Inferior parietal cortex (tissue), 1 donor: ENCODE results near the gene FBXW7.

Experiments used
- DNase-seq: peaks from one replicate; pipeline ENCODE4 v3.0.0-alpha.2; 2016; ENCODE audit errors: extremely low spot score

The FBXW7 gene

DNA sequence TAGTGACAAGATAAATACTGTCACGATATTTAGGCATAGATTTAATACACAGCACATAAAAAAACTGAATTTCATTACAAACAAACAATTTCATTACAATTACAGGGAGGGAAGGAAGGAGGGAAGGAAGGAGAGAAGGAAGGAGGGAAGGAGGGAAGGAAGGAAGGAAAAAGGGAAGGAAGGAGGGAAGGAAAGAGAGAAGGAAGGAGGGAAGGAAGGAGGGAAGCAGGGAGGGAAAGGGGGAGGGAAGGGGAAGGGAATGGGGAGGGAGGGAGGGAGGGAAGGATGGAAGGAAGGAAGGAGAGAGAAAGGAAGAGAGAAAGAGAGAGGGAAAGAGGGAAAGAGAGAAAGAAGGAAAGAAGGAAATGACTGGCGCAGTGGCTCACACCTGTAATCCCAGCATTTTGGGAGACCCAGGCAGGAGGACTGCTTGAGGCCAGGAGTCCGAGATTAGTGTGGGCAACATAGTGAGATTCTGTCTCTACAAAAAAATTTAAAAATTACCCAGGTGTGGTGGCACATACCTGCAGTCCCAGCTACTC, 64.6 kb downstream of the FBXW7 start:
- no peak for DNase-seq

DNA sequence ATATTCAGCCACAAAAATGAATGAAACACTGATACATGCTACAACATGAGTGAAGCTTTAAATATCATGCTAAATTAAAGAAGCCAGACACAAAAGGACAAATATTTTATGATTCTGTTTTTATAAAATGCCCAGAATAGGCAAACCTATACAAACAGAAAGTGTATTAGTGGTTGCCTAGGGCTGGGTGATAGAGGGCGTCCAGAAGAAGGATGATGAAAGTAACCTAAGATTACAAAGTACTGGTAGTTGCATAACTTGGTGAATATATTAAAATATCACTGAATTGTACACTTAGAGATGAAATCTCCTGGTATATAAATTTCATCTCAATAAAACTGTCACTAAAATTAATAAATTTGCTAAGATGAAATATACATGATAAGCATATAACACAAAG, 67.5 kb downstream of the FBXW7 start:
- no peak for DNase-seq

DNA sequence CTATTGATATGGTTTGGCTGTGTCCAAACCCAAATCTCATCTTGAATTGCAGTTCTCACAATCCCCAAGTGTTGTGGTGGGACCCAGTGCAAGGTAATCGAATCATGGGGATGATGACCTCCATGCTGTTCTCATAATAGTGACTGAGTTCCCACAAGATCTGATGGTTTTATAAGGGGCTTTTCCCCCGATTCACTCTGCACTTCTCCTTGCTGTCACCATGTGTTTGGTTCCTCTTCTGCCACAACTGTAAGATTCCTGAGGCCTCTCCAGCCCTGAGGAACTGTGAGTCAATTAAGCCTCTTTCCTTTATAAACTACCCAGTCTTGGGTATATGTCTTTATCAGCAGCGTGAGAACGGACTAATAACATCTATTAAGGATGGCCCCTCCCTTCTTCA, 68.8 kb downstream of the FBXW7 start:
- DNase-seq = no peak

DNA sequence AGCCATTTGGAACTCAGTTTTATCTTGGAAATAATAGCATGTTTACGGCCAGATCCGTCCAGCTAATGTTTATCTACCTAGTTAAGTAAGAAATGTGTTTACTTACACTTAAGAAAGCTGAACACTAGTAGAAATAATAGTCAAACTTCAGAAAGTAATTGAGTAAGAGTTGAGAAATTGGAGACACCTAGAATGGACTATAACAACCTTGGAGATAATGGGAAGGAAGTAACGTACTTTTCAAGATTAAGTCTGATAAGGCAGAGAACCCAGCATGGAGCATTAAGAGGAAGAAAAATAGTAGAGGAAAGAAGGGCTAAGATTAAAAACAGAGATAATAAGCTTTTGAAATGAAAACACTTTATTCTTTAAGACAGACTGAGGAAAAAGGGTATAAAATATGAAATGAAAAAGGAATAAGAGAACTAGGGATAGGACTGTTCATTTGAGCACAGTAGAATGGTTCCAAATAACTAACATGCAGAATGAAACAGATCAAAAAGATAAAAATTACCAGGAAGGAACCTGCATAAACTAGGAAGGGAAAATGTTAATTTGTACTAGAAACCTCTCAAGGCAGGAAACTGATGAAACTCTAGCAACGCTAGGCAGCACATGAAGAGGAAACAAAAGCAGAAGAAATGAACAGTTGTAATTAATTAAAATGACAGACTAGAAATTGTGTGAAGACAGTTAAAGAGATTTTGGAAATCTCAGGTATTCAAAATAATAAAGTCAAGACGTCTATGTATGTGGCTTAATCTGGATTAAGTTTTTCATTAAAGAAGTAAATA, 71.7 kb downstream of the FBXW7 start:
- DNase-seq = no peak

DNA sequence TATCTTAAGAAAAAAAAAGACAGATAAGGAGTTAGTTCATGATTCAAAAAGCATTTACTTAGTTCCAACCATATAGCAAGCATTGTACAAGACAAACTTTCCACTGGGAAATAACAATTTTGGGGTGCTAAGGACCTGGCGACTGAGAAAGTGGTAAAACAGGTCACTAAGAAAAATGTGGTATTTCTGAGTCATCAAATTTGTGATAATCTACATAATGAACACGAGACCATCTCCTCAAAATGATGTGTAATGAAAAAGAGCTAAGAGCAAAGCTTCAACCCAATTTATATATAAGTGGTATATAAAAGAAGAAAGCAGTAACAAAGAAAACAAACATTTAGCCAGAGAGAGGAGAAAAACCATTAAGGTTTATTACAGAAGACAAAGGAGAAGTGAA, 72.3 kb downstream of the FBXW7 start:
- no peak for DNase-seq

DNA sequence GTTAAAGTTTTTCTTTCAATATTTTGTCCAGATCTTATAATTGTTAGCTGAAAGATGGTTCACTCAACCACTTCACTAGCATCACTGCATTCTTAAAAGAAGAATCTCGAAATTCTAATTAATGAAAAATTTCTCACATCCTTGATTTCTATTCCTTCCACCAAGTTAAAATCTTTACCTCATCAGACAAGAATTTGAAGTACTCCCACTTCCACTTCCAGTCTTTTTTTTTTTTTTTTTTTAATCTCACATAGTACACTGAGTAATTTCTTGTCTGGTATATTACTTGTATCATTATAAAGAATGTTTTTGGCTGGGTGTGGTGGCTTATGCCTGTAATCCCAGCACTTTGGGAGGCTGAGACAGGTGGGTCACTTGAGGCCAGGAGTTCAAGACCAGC, 73.2 kb downstream of the FBXW7 start:
- no peak for DNase-seq

DNA sequence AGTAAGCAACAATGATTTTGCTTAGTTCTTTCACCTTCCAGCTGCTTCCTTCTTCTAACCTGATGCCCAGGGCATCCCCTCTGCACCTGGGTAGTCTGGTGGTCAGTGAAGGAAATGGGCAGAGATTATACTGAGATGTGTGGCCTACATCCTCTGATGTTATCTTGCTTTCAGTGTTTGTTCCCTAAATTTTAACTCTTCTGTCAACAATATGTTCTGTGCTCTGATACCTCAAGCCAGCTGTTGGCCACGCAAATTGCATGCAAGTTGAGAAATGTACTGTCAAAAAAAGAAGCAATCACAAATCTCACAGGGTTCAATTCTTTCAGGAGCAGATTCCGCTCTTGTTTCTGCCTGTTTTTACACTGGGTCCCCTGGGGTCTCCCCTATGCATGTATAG, 73.8 kb downstream of the FBXW7 start:
- no peak for DNase-seq

DNA sequence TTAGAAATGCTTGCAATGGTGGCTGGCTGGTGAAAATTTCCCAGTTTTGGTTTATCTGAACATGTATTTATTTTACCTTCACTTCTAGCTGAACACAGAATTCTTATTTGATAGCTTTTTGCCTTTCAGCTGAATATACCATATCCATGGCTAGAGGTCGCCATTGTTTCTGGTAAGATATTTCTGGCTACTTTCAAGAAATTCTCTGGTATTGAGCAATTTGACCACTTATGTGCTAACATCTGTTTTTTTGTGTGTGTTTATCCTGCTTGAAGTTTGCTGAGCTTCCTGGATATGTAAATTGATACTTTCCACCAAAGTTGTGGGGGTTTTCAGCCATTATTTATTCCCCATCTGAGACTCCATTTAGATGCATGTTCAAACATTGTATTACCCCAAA, 75.4 kb downstream of the FBXW7 start:
- DNase-seq = no peak

DNA sequence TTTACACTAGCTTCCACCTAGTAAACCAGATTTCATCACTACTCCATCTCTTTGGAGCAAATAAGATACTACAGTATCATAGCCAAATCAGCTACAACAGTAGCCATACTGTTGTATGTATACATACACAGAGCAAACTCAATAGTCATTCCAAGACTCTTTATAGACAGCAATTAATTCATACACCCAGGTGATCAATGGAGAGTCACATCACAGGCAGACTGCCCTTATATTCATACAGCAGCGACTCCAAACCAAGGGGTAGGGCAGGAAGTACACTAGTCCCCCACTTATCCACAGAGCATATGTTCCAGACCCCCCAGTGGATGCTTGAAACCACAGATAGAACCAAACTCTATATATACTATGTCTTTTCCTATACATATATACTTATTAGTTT, 76.6 kb downstream of the FBXW7 start:
- DNase-seq = no peak

DNA sequence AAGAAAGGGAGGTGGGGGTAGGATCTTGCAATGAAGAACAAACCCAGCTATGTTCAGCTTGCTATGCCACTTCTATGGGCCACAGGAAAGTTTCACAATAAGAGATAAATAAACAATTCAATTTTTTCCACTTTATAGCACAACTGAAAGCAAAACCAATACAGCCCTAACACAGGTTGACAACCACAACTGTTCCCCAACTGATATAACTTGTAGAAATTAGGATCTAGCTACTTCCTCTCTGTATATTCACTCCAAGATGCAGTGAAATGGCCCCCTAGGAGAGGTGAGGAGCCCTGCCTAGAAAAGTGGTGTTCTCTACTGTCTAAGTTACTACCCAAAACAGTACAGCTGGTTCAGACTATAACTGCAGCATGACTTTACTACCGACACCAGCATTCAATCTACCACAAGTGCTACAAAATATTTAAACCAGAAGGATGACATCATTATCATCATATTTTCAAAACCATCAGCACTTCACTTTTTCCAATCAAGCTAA, 77.0 kb downstream of the FBXW7 start:
- no peak for DNase-seq

DNA sequence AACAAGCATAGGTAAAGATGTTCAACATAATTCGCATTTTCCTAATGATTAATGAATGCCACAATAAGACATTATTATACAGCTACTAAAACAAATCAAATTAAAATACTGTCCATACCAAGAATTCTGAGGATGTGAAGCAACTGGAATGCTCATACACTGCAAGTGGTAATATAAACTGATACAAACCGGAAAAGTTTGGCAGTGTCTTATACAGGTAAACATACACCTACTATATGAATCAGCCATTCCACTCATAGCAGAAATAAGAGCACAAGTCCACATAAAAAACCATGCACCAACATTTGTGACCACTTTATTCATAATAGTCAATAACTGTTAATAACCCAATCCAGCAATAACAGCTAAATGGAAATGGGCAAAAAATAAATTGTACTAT, 79.3 kb downstream of the FBXW7 start:
- DNase-seq = no peak

DNA sequence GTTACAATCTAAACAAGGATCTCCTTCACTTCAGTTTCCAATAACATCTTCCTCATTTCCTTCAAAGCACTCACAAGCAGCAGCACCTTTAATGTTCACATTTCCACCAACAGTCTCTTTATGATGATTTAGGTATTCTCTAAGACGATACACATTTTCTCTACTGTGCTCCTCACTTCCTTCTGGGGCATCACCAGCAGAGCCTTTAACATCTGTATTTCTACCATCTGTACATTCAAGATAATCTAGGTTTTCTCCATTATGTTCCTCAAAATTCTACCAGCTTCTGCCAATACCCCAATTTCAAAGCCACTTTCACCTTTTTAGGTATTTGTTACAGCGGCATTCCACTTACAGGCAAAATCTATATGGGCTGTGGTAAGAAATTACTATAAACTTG, 80.6 kb downstream of the FBXW7 start:
- no peak for DNase-seq

DNA sequence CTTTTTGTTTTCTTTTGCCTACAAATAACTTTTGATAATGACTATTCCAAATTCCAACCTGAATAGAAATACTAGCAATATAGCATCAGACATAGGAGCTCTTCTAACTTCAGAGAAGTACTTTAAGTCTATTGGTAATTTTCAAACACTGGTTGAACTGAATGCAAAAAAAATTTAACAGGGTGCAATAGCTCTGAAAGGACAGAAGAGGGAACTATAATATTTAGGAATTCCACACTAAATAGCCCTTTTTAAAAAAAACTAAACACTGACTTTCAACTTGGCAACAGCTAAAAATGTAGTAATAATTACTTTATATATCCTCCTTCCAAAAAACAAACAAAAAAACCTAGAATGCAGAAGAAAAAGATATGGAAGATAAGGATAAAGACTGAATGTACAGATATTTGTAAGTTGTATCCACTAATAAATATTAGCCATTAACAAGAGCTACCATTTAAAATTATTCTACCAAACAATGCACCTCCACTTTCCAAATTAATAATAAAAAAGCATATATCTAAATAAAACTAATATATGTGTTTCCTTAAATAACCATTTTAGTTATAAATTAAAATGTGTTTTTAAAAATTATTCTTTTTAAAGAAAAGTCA, 81.4 kb downstream of the FBXW7 start:
- DNase-seq = peak; percentile 19

DNA sequence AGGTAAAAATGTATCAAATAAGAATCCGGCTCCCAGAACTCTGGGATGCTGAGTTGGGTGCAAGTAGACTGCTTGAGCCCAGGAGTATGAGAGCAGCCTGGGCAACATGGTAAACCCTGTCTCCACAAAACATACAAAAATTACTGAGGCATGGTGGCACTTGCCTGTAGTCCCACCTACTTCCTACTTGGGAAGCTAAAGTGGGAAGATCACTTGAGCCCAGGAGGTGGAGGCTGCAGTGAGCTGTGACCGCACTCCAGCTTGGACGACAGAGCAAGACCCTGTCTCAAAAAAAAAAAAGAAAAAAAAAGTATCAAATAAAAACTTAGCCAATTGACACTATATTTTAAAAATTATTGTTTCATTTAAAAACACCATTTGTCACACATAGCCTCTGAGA, 84.4 kb downstream of the FBXW7 start:
- no peak for DNase-seq

DNA sequence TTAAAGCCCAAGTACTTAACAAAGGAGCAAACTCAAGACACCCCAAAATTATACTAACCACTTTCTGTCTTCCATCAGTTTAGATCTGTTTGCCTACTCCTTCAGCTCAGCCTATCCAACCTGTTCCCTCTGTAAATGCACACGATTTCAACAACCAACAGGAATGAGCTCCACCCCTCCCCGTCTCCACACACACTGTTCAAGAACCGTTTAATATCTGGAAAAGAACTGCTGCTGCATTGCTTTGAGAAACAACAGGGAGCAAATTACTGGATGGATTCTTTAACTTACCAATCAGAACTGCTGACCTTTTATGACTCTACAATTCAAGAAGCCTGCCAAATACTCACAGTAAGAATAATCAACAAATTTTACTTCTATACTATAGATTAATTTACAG, 87.0 kb downstream of the FBXW7 start:
- DNase-seq = no peak

DNA sequence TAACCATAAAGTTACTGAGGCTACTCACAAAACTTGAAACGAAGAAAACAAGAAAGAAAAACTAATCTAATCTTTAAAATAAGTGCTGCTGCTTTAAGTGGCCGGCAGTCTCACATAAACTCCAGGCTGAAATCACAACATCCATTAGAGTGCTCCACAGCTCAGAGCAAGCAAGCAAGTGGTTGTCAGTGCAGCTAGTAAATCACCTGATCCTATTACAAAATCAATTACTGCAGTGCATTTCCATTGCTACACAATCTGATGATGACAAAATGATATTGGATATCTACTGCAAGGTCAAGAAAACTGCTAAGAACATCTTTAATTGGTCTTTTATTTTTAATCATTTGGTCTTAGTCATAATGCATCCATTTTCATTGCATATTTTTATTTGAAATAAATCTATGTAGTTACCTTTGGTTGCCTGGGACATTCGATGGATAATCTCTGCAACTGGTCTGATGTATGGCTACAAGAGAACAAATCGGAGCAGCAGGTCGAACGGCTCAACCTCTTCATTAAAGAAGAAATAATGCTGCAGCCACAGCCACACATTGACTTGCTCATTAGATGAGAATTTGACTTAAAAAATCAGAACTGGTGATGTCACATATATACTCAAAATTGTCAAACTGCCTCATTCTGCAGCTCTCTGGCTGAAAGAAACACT, 87.7 kb downstream of the FBXW7 start:
- no peak for DNase-seq

DNA sequence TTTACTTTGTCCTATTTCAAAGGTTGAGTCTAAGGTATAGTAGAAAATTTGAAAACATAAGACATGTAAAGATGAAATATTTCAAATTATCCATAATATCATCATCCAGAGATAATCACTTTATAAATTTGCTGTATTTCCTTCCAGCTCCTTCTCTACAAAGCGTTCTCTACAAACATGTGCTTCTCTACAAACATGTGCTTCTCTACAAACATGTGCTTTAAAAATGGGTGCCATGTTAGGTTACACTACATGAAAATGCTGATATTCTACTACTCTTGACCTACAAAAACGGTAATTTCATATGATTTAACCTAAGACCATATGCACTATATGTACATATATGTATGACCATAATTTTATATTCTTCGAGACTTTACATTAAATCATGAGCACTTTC, 92.0 kb downstream of the FBXW7 start:
- DNase-seq = no peak

DNA sequence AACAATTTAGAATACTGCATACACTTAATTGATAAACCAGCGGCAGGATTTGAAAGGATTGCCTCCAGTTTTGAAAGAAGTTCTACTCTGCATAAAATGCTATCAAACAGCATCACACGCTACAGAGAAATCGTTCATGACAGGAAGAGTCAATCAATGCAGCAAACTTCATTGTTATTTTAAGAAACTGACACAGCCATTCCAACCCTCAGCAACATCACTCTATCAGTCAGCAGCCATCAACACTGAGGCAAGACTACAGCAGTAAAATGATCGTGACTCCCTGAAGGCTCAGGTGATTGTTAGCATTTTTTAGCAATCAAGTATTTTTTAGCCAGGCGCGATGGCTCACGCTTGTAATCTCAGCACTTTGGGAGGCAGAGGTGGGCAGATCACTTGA, 98.3 kb downstream of the FBXW7 start:
- no peak for DNase-seq

DNA sequence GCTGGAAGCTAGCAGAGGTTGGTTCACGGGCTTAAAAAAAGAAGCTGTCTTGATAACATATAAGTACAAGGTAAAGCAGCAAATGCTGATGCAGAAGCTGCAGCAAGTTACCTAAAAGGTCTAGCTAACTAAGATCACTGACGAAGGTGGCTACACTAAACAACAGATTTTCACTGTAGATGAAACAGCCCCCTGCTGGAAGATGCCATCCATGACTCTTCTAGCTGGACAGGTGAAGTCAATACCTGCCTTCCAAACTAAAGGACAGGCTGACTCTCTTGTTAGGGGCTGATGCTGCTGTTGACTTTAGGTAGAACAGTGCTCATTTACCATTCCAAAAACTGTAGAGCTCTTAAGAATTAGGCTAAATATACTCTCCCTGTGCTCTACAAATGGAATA, 99.5 kb downstream of the FBXW7 start:
- no peak for DNase-seq

DNA sequence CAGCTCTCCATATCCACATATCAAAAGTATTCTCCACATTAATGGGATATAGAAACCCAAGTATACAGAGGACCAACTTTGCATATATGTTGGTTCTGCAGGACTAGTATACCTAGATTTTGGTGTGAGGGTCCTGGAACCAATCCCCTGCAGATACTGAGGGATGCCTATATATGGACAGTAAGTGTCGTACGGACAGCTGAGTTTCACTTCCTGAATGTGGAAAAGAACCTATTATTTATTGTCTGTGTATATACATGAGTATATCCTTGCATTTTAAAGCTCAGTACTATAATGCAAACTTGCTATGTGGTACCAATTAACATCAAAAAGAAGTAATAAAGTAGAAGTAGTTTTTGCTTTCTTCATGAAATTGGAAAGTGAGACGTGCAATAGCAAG, 101.9 kb downstream of the FBXW7 start:
- no peak for DNase-seq

DNA sequence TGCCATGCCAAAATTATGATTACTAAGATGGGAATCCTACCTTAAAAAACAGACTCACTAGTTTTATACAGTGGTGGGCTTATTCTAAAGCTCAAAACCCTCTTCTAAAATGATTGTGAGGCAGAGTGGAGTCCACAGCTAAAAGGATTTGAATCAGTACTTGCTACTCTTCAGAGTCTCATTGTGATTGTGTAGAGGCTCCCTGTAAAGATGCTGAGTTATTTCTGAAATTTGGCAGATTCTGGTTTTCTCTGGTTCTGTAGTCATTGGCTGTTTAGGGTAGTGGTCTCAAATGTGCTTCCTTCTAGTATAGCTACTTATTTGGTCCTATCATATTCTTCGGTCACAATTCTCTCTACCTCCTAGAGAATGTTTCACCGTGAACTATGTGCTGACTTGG, 104.1 kb downstream of the FBXW7 start:
- no peak for DNase-seq

DNA sequence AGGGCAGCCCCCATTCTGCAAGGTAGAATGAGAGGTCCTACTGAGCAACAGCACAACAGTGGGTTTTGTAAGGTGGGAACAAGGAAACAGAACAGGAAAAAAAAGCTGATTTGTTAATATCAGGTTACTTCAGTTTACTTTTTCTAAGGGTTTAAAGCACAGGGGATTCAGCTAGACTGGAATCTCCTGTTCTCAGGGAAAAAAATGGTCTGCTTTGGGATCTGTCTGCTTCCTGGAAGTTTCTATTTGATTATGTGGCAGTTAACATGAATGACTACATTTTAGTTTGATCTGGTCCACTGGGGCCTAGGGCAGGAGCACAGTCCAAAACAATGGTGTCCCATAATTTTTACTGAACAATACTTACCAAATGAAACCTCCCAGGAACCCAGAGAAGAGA, 104.6 kb downstream of the FBXW7 start:
- no peak for DNase-seq

DNA sequence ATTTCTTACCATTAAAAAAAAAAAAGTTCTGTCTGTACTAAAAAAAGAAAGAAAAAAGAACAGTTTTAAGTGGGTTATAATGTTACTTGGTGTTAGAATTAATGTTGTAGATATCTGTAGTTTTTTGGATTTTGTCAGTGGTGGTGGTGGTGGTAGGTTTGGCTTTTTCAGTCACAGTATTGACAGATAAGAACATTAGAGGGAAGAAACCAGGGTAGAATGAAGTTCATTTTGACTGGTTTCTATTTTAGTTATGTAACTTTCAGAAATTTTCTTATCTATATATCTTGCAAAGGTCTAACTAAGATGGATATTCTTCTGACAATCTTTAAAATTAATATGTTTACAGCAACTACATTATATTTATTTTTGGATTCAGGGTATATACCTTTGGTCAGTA, 105.4 kb downstream of the FBXW7 start:
- DNase-seq = no peak
